ENCODE measurements around the gene MRPL20. TPM values are rescaled to one million over a fixed set of nuclear protein-coding genes. Genes with fewer than 3 reads are reported as not detected.
"Not testable (repeated sequence)": the region's sequence is repeated elsewhere in the genome, so short reads cannot be mapped to it uniquely, and the experiment has no call there.

MRPL20 gene
- total and polyA plus RNA-seq, 4 donors, result 47.8 to 170 (median 74.0) TPM

GRCh38 chr1:1411626-1412025 is 4.5 kb upstream of the MRPL20 start:
- no peak overlapping the region for H3K9ac ChIP-seq (ENCODE audit: low read depth in 1 of 2, low read length in 2 of 2)
- no peaks in the 10 kb centered on the region for H3K9me3 ChIP-seq (ENCODE audit: control insufficient read depth in 4 of 4, low read length in 3 of 4)
- TF ChIP-seq HNF4A (conservative IDR thresholded peaks at IDR 0.05) (no peak), YY1 (IDR thresholded peaks at IDR 0.05) (no peak), RAD21 (IDR thresholded peaks at IDR 0.05) (no peak)
- 93% methylated on average over 13 of the region's 13 CpGs for WGBS
- H3K36me3 ChIP-seq (ENCODE audit: control insufficient read depth in 4 of 4, insufficient read depth in 3 of 4, low read depth in 1 of 4, low read length in 3 of 4), result no peaks in the 10 kb centered on the region
- no peak overlapping the region for H3K27ac ChIP-seq (ENCODE audit: low read depth in 1 of 2, low read length in 2 of 2)
- DNase-seq (ENCODE audit: low spot score), result no peak
- no peak overlapping the region for H3K4me3 ChIP-seq (ENCODE audit: low read depth in 1 of 3, low read length in 3 of 3)
- peaks cover 5 to 17% (median 9%) of the 10 kb centered on the region in 4 donors for H3K4me1 ChIP-seq (ENCODE audit: control insufficient read depth in 4 of 4, insufficient read depth in 4 of 4, low read length in 3 of 4)
- no peaks in the 10 kb centered on the region for H3K27me3 ChIP-seq (ENCODE audit: control insufficient read depth in 4 of 4, insufficient read depth in 4 of 4, low read length in 3 of 4)

GRCh38 chr1:1410238-1410637 is 3.1 kb upstream of the MRPL20 start:
- H3K27me3 ChIP-seq (ENCODE audit: control insufficient read depth in 4 of 4, insufficient read depth in 4 of 4, low read length in 3 of 4); H3K27ac ChIP-seq (ENCODE audit: low read depth in 1 of 2, low read length in 2 of 2); DNase-seq (ENCODE audit: low spot score); H3K36me3 ChIP-seq (ENCODE audit: control insufficient read depth in 4 of 4, insufficient read depth in 3 of 4, low read depth in 1 of 4, low read length in 3 of 4); H3K4me3 ChIP-seq (ENCODE audit: low read depth in 1 of 3, low read length in 3 of 3); H3K9me3 ChIP-seq (ENCODE audit: control insufficient read depth in 4 of 4, low read length in 3 of 4); H3K9ac ChIP-seq (ENCODE audit: low read depth in 1 of 2, low read length in 2 of 2): not testable (repeated sequence)
- WGBS, result 76% methylated on average over 8 of the region's 8 CpGs
- H3K4me1 ChIP-seq (ENCODE audit: control insufficient read depth in 4 of 4, insufficient read depth in 4 of 4, low read length in 3 of 4), result peaks cover 5 to 30% (median 21%) of the 10 kb centered on the region in 4 donors

DNA sequence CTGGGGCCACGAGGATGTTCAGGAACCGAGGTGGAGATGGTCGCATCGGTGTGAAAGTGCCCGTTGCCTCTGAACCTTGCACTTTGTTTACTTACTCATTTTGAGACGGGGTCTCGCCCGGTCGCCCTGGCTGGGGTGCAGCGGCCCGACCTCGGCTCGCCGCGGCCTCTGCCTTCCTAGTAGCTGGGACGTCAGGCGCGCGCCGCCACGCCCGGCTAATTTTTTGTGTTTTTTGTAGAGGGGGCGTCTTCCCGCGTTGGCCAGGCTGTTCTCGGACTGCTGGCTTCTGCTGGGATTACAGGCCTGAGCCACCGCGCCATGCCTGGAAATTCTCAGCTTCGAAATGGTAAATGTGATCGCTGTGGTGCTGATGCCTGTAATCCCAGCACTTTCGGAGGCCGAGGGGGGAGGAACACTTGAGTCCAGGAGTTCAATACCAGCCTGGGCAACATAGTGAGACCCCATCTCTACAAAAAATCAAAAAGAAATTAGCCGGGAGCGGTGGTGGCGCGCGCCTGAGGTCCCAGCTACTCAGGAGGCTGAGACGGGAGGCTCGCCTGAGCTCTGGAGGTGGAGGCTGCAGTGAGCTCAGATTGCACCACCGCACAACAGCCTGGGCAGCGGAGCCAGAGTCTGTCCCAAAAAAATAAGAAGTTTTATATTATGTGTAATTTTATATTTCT is 684 bp upstream of the MRPL20 start:
- Histone ChIP-seq H3K4me1 (ENCODE audit: control insufficient read depth in 4 of 4, insufficient read depth in 4 of 4, low read length in 3 of 4) (peaks cover 5 to 40% (median 30%) of the 10 kb centered on the region in 4 donors), H3K27me3 (ENCODE audit: control insufficient read depth in 4 of 4, insufficient read depth in 4 of 4, low read length in 3 of 4) (no peaks in the 10 kb centered on the region), H3K27ac (ENCODE audit: low read depth in 1 of 2, low read length in 2 of 2) (peak overlapping the region; percentile 70 to 90), H3K9me3 (ENCODE audit: control insufficient read depth in 4 of 4, low read length in 3 of 4) (no peaks in the 10 kb centered on the region), H3K36me3 (ENCODE audit: control insufficient read depth in 4 of 4, insufficient read depth in 3 of 4, low read depth in 1 of 4, low read length in 3 of 4) (peaks cover 0 to 14% (median 8%) of the 10 kb centered on the region in 4 donors), H3K4me3 (ENCODE audit: low read depth in 1 of 3, low read length in 3 of 3) (peak overlapping the region; percentile 96 to 98 (median 98)), H3K9ac (ENCODE audit: low read depth in 1 of 2, low read length in 2 of 2) (peak overlapping the region; percentile 1 to 99)
- no peak for TF ChIP-seq RXRA (IDR thresholded peaks at IDR 0.05)
- TF ChIP-seq GABPA (IDR thresholded peaks at IDR 0.05 in 1 of 2, conservative IDR thresholded peaks at IDR 0.05 in 1 of 2), result no peak
- TF ChIP-seq, protein P1, sequence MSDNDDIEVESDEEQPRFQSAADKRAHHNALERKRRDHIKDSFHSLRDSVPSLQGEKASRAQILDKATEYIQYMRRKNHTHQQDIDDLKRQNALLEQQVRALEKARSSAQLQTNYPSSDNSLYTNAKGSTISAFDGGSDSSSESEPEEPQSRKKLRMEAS (IDR thresholded peaks at IDR 0.05), result no peak
- no peak for TF ChIP-seq JUND (IDR thresholded peaks at IDR 0.05)
- TF ChIP-seq EGR1 (IDR thresholded peaks at IDR 0.05; ENCODE audit: low read depth in 2 of 2), result no peak
- TF ChIP-seq, protein P2, sequence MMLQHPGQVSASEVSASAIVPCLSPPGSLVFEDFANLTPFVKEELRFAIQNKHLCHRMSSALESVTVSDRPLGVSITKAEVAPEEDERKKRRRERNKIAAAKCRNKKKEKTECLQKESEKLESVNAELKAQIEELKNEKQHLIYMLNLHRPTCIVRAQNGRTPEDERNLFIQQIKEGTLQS (IDR thresholded peaks at IDR 0.05), result no peak
- TF ChIP-seq HNF4G (IDR thresholded peaks at IDR 0.05), result no peak
- no peak for TF ChIP-seq YY1 (IDR thresholded peaks at IDR 0.05)
- TF ChIP-seq SP1 (IDR thresholded peaks at IDR 0.05), result no peak
- no peak for TF ChIP-seq RAD21 (IDR thresholded peaks at IDR 0.05)
- no peak for TF ChIP-seq FOXA2 (IDR thresholded peaks at IDR 0.05)
- no peak for TF ChIP-seq REST (IDR thresholded peaks at IDR 0.05)
- no peak for TF ChIP-seq ZBTB33 (IDR thresholded peaks at IDR 0.05)
- TF ChIP-seq, protein P3, sequence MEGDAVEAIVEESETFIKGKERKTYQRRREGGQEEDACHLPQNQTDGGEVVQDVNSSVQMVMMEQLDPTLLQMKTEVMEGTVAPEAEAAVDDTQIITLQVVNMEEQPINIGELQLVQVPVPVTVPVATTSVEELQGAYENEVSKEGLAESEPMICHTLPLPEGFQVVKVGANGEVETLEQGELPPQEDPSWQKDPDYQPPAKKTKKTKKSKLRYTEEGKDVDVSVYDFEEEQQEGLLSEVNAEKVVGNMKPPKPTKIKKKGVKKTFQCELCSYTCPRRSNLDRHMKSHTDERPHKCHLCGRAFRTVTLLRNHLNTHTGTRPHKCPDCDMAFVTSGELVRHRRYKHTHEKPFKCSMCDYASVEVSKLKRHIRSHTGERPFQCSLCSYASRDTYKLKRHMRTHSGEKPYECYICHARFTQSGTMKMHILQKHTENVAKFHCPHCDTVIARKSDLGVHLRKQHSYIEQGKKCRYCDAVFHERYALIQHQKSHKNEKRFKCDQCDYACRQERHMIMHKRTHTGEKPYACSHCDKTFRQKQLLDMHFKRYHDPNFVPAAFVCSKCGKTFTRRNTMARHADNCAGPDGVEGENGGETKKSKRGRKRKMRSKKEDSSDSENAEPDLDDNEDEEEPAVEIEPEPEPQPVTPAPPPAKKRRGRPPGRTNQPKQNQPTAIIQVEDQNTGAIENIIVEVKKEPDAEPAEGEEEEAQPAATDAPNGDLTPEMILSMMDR (IDR thresholded peaks at IDR 0.05; ENCODE audit: low read depth, low read length, missing input control), result no peak
- no peak for TF ChIP-seq FOXA1 (IDR thresholded peaks at IDR 0.05)
- WGBS, result 10% methylated on average over 41 of the region's 41 CpGs
- DNase-seq (ENCODE audit: low spot score), result no peak

Data from liver (tissue), 9 donors.